HUES6 (cell line): ENCODE measurements around the gene ERC2.

Experiments used
- H3K27ac ChIP-seq: 2 replicates; pipeline ENCODE4 v1.7.0; 2013; ENCODE audit warnings: low read depth, mild to moderate bottlenecking, low read length, inconsistent platforms
- H3K27me3 ChIP-seq: 2 replicates; pipeline ENCODE4 v1.6.1; 2013; ENCODE audit warnings: low read length; ENCODE audit not compliant: control insufficient read depth, insufficient read depth
- H3K36me3 ChIP-seq: 2 replicates; pipeline ENCODE4 v1.6.1; 2013; ENCODE audit warnings: low read length; ENCODE audit not compliant: control insufficient read depth, insufficient read depth
- H3K4me1 ChIP-seq: 2 replicates; pipeline ENCODE4 v1.6.1; 2013; ENCODE audit warnings: low read length; ENCODE audit not compliant: control insufficient read depth, insufficient read depth
- H3K4me3 ChIP-seq: 2 replicates; pipeline ENCODE4 v1.5.1; 2013; ENCODE audit warnings: low read depth, low read length
- H3K9ac ChIP-seq: one replicate; pipeline ENCODE4 v1.6.1; 2013; ENCODE audit warnings: mild to moderate bottlenecking, low read length
- H3K9me3 ChIP-seq: 2 replicates; pipeline ENCODE4 v1.6.1; 2013; ENCODE audit warnings: low read depth, low read length; ENCODE audit not compliant: control insufficient read depth, insufficient read depth

The ERC2 gene

DNA sequence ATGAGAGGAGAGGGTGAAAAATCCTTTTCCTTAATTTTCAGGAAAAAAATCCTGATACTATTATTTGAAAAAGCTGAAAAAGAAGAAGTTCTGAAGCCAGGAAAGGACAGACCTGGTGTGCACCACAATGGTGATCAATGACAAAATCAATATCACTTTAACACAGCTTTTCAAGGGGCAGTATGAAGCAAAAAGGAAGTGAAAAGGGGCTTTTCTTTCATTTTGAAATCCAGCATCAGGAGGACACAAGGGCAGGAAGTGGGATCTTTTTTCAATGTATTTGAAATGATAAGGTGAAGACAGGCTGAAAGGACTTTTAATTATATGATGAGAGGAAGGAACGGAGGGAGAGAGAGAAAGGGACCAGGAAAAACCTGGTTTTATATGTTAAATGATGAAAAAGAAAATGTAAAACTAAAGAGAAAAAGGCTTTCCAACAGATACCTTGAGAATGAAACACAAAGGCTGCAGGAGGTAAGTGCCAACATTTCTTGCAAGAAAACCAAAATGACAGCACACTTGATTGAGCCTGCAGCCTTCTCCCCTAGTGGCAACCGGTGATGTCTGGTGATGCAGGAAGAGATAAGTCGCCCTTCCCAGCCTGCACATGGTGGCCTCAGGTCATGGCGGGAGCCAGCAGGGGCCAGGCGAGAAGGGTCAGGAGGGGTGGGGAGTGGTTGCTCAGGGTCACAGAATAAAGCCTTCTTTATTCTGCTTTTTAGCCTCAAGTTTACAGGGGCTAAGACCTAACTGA, 744.4 kb downstream of the ERC2 start:
- Histone ChIP-seq H3K9ac (no peak overlapping the region), H3K27me3 (no peaks in the 10 kb centered on the region), H3K27ac (no peak overlapping the region), H3K4me3 (no peak overlapping the region), H3K36me3 (no peaks in the 10 kb centered on the region), H3K4me1 (peaks cover 17% of the 10 kb centered on the region; the same call in 1 of the 2 replicates), H3K9me3 (no peaks in the 10 kb centered on the region)

DNA sequence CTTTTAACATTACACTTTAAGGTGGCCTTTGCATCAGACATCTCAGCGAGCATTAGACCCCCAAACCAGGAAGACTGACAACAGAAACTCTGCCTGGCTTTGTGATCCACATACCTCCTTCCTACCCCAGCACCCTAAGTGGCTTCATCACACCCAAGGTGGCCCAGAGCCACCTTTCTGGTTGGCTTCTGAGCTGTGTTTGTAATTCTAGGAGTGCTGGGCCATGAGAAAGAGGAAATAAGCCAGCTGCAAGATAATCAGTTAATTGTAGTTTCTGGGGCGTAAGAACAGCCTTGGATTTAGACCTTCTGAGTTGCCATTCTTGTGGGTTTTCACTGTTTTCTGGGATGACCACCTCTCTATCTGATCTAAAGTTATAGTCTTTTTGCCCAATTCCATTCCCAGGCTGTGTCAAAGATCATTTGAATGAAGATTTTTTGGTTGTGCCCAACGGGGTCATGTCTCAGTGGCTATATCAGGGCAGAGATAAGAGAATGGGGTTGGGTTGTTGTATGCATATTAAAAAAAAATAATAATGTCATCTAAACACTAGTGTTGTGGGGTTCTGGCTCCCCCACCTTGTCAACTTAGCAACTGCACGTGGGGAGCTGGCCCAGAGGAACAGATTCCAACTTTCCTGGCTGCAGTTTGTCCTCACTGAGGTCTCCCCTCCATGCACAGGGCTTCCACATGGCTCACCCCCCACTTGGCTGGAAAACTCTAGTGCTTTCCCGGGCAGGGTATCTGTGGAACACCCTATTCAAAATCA, 746.4 kb downstream of the ERC2 start:
- no peak overlapping the region for H3K4me3 ChIP-seq
- peaks cover 17% of the 10 kb centered on the region; the same call in 1 of the 2 replicates for H3K4me1 ChIP-seq
- no peaks in the 10 kb centered on the region for H3K36me3 ChIP-seq
- no peaks in the 10 kb centered on the region for H3K27me3 ChIP-seq
- H3K27ac ChIP-seq = no peak overlapping the region
- no peak overlapping the region for H3K9ac ChIP-seq
- H3K9me3 ChIP-seq = no peaks in the 10 kb centered on the region

GRCh38 chr3:55720614-55721013, 747.7 kb downstream of the ERC2 start:
- H3K27me3 ChIP-seq = no peaks in the 10 kb centered on the region
- no peak overlapping the region for H3K4me3 ChIP-seq
- no peak overlapping the region for H3K9ac ChIP-seq
- no peaks in the 10 kb centered on the region for H3K36me3 ChIP-seq
- peaks cover 2% of the 10 kb centered on the region; the same call in 1 of the 2 replicates for H3K9me3 ChIP-seq
- peaks cover 12% of the 10 kb centered on the region; the same call in 1 of the 2 replicates for H3K4me1 ChIP-seq
- no peak overlapping the region for H3K27ac ChIP-seq

- Histone ChIP-seq H3K27me3 (no peaks in the 10 kb centered on the region), H3K4me3 (no peak overlapping the region), H3K4me1 (peaks cover 10% of the 10 kb centered on the region; the same call in 1 of the 2 replicates), H3K27ac (no peak overlapping the region), H3K36me3 (no peaks in the 10 kb centered on the region), H3K9ac (no peak overlapping the region), H3K9me3 (peaks cover 2% of the 10 kb centered on the region; the same call in 1 of the 2 replicates)
Observed at GRCh38 chr3:55719508-55719907, 748.8 kb downstream of the ERC2 start.

DNA sequence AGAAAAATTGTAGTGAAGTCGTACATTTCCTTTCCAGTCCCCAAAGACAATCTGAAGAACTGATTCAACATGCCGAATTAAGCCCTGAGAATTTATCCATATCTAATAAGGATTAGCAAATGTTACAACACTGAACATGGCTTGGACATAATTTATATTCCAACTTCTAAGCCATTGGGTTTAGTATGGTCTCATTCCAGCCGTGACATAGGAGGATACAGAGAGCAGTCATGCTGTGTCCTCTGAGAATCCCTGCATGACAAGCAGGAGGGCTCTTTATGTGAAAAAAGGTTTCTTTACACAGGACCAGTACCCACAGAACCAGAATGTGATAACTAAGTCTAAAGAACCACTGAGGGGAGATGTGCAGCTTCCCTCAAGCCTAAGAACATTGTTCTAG, 749.3 kb downstream of the ERC2 start:
- Histone ChIP-seq H3K4me1 (peaks cover 10% of the 10 kb centered on the region; the same call in 1 of the 2 replicates), H3K27me3 (no peaks in the 10 kb centered on the region), H3K36me3 (no peaks in the 10 kb centered on the region), H3K4me3 (no peak overlapping the region), H3K9ac (no peak overlapping the region), H3K9me3 (peaks cover 2% of the 10 kb centered on the region; the same call in 1 of the 2 replicates), H3K27ac (no peak overlapping the region)

GRCh38 chr3:55718521-55718921, 749.7 kb downstream of the ERC2 start:
- H3K27me3 ChIP-seq = no peaks in the 10 kb centered on the region
- no peak overlapping the region for H3K9ac ChIP-seq
- H3K27ac ChIP-seq = no peak overlapping the region
- H3K4me1 ChIP-seq = peaks cover 8% of the 10 kb centered on the region; the same call in 1 of the 2 replicates
- H3K9me3 ChIP-seq = peaks cover 2% of the 10 kb centered on the region; the same call in 1 of the 2 replicates
- H3K36me3 ChIP-seq = no peaks in the 10 kb centered on the region
- H3K4me3 ChIP-seq = no peak overlapping the region

DNA sequence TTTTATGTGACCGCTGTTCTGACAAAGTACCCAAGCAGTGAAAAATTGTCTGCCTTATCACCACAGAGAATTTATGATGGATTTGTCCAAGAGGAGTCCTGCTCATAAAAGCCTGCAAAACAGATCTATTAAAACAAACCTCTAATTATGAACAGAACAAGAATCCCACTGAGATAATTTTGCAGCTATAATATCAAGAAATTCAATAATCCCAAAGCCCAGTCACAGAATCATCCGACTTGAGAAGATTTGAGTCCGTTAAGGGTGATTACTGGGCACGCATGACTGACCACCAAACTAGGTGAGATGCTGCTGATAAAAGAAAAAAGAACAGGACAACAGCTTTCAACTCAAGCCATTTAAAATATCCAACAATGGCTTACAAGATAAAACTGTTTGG, 750.2 kb downstream of the ERC2 start:
- Histone ChIP-seq H3K4me1 (peaks cover 7% of the 10 kb centered on the region; the same call in 1 of the 2 replicates), H3K9ac (no peak overlapping the region), H3K4me3 (no peak overlapping the region), H3K27ac (no peak overlapping the region), H3K9me3 (peaks cover 2% of the 10 kb centered on the region; the same call in 1 of the 2 replicates), H3K27me3 (no peaks in the 10 kb centered on the region), H3K36me3 (no peaks in the 10 kb centered on the region)

GRCh38 chr3:55717481-55717880, 750.8 kb downstream of the ERC2 start:
- H3K4me1 ChIP-seq = peaks cover 7% of the 10 kb centered on the region; the same call in 1 of the 2 replicates
- H3K27ac ChIP-seq = no peak overlapping the region
- H3K9me3 ChIP-seq = peaks cover 2% of the 10 kb centered on the region; the same call in 1 of the 2 replicates
- no peaks in the 10 kb centered on the region for H3K36me3 ChIP-seq
- no peak overlapping the region for H3K9ac ChIP-seq
- H3K4me3 ChIP-seq = no peak overlapping the region
- H3K27me3 ChIP-seq = no peaks in the 10 kb centered on the region

GRCh38 chr3:55716611-55717225, 751.5 kb downstream of the ERC2 start:
- H3K27me3 ChIP-seq = no peaks in the 10 kb centered on the region
- no peaks in the 10 kb centered on the region for H3K36me3 ChIP-seq
- peaks cover 2% of the 10 kb centered on the region; the same call in 1 of the 2 replicates for H3K9me3 ChIP-seq
- no peak overlapping the region for H3K4me3 ChIP-seq
- no peak overlapping the region for H3K9ac ChIP-seq
- peaks cover 3% of the 10 kb centered on the region; the same call in 1 of the 2 replicates for H3K4me1 ChIP-seq
- H3K27ac ChIP-seq = no peak overlapping the region

DNA sequence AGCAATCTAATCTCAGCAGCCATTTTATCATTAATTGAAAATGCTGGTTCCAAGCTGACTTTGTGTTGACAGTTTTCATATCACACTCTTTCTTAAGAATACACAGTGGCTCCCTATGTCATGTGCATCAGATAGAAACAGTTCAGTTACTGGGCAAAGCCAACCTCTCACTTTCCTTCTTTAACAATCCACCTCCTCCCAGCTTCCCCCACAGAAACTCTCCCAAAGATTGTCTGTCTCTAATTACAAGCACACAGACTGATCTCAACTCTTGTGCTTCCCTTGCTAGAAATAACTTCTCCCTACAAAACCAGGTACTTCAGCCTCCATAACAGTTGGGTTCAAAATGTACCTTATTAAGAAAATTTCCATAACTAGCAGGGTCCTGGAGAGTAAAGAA, 752.2 kb downstream of the ERC2 start:
- Histone ChIP-seq H3K4me3 (no peak overlapping the region), H3K36me3 (no peaks in the 10 kb centered on the region), H3K27ac (no peak overlapping the region), H3K9me3 (peaks cover 2% of the 10 kb centered on the region; the same call in 1 of the 2 replicates), H3K27me3 (no peaks in the 10 kb centered on the region), H3K9ac (no peak overlapping the region), H3K4me1 (no peaks in the 10 kb centered on the region; the same call in 1 of the 2 replicates)
